Panc1 (cell line): ENCODE results near the gene FAM163B. TPM values are rescaled to one million over a fixed set of nuclear protein-coding genes. Genes with fewer than 3 reads are reported as not detected.

Experiments
- ATAC-seq: fragments of 200-7000 bp; cut with Tn5 transposase; 2 replicates; pipeline ENCODE4 v1.9.1; 2020; ENCODE audit warnings: mild to moderate bottlenecking, moderate library complexity
- BruUV-seq: library from RNA; stranded (reverse); fragments of 400-500 nt; replicated peaks from 2 replicates; lab custom pipeline; 2021; lab: Mats Ljungman, UMichigan
- CTCF ChIA-PET: fragments of 300-600 bp; sonication (Branson Sonifier 250); formaldehyde crosslinking; loops from one replicate; lab custom pipeline; 2022; ENCODE audit warnings: antibody characterized with exemption; lab: Charles Lee
- POLR2A ChIA-PET: fragments of 300-600 bp; sonication (Branson Sonifier 250); formaldehyde crosslinking; loops from one replicate; lab custom pipeline; 2022; ENCODE audit warnings: antibody characterized with exemption; lab: Charles Lee
- DNase-seq: peaks from one replicate; pipeline ENCODE4 v3.0.0-alpha.2; 2010; ENCODE audit warnings: low read depth, low spot score
- H3K27ac ChIP-seq: 2 replicates; pipeline ENCODE4 v1.5.1; 2011; ENCODE audit warnings: mild to moderate bottlenecking, low read length, inconsistent platforms
- H3K27me3 ChIP-seq: fragments of 200-500 bp; sonication (Bioruptor generic); 2 replicates; pipeline ENCODE4 v1.6.0; 2014; ENCODE audit warnings: low read length, inconsistent platforms; ENCODE audit not compliant: control insufficient read depth, insufficient read depth
- H3K36me3 ChIP-seq: fragments of 200-500 bp; sonication (Bioruptor generic); 2 replicates; pipeline ENCODE4 v1.5.1; 2014; ENCODE audit warnings: inconsistent platforms, mild to moderate bottlenecking, low read length, moderate library complexity; ENCODE audit not compliant: control insufficient read depth, insufficient read depth
- H3K4me1 ChIP-seq: 2 replicates; pipeline ENCODE4 v1.5.1; 2011; ENCODE audit warnings: inconsistent platforms, mild to moderate bottlenecking, low read length, moderate library complexity; ENCODE audit not compliant: control insufficient read depth, insufficient read depth
- H3K4me3 ChIP-seq, 2 experiments: 2 replicates each; pipeline ENCODE4 v1.5.1; 2011 to 2012; ENCODE audit warnings: low read depth in 2 of 2, low read length in 2 of 2, mild to moderate bottlenecking in 2 of 2, inconsistent platforms in 1 of 2, moderate library complexity in 1 of 2
- H3K9me3 ChIP-seq: fragments of 200-500 bp; sonication (Bioruptor generic); 2 replicates; pipeline ENCODE4 v1.5.1; 2014; ENCODE audit warnings: low read depth, mild to moderate bottlenecking, inconsistent platforms, low read length, moderate library complexity; ENCODE audit not compliant: control insufficient read depth, insufficient read depth
- CTCF ChIP-seq: fragments of 450-650 bp; IDR thresholded peaks from 2 replicates; pipeline ENCODE4 v1.5.1; 2017; ENCODE audit warnings: mild to moderate bottlenecking
- POLR2AphosphoS5 ChIP-seq: IDR thresholded peaks from 2 replicates; pipeline ENCODE4 v1.6.1; 2012; ENCODE audit warnings: mild to moderate bottlenecking, low read depth, low read length, moderate library complexity
- SIN3A ChIP-seq: IDR thresholded peaks from 2 replicates; pipeline ENCODE4 v1.6.1; 2012; ENCODE audit warnings: low read depth, mild to moderate bottlenecking, low read length, moderate library complexity, borderline replicate concordance; ENCODE audit not compliant: insufficient read depth
- TCF7L2 ChIP-seq: IDR thresholded peaks from 2 replicates; pipeline ENCODE4 v1.6.1; 2011; ENCODE audit warnings: mild to moderate bottlenecking, low read depth, low read length, inconsistent platforms
- in situ Hi-C: cut with HindIII; loops from 2 replicates; pipeline ENCODE4 v1.10.0; 2016; ENCODE audit warnings: low sequenced_read_pairs, low pct_unique_long_range_greater_than_20kb
- intact Hi-C: fragments of 100-400 bp; cut with micrococcal nuclease; formaldehyde crosslinking; loops from one replicate; pipeline ENCODE4 v1.10.0; 2022; ENCODE audit not compliant: unreplicated experiment
- total RNA-seq: library from RNA; stranded (reverse); gene quantifications from one replicate; pipeline ENCODE4 v1.2.1, GENCODE V29; 2021; ENCODE audit not compliant: unreplicated experiment
- TF ChIP-seq, protein P1 (sequence below), 2 experiments: IDR thresholded peaks; 2 replicates each; pipeline ENCODE4 v1.6.1; 2011 to 2012; ENCODE audit warnings: low read depth in 2 of 2, control low read depth in 1 of 2, low read length in 1 of 2, mild to moderate bottlenecking in 1 of 2, moderate library complexity in 1 of 2; ENCODE audit not compliant: insufficient read depth in 1 of 2

Gene FAM163B
- total RNA-seq, 1 experiment from 2014 or later, result not detected

DNA sequence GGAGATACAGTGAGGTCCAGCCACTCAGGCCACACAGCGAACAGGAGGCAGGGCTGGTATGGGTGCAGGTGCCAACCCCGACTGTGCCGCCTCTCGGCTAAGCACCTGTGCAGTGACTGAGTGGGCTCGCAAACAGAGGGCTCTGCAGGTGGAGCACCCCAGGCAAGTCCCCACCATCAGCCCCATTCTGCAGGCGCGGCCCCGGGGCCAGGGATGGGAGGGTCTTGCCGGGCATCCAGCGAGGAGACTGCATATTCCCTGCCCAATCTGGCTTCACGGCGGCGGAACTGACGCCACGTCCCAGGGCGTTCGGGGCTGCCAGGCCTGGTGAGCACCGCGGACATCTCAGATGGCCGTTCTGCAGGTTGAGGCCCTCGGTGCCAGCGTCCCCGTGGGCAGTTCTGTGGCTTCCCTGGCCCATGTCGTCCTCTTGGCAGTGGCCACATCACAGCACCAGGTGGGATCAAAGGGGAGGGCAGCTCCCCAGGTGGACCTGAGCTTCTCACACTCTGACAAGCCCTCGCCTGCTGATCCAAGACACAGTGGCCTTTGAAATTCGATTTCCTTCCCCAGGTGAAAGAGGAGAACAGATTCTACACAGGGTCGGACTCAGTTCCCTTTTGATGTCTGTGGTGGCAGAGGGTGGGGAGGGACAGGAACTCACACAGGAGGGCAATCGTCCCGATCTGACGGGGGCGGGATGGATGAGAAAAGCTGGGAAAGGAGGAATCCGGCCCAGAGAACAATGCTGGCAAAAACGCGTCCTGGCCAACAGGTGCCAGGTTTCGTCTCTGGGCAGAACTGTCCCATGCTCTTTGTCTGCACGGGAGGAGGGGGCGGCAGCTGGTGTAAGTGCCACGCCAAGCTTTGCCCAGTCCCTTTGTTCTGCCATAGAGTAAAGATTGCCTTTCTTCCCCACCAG, 45.8 kb upstream of the FAM163B start:
- Histone ChIP-seq H3K4me3 (no peak overlapping the region), H3K9me3 (no peaks in the 10 kb centered on the region), H3K27ac (no peak overlapping the region), H3K27me3 (no peaks in the 10 kb centered on the region; the same call in 1 of the 2 replicates), H3K36me3 (no peaks in the 10 kb centered on the region), H3K4me1 (no peaks in the 10 kb centered on the region)
- intact Hi-C loops (no loop called here), in situ Hi-C loops (no loop called here)
- TF ChIP-seq TCF7L2 (no peak), SIN3A (no peak), CTCF (no peak), POLR2AphosphoS5 (no peak)
- TF ChIP-seq, protein P1, sequence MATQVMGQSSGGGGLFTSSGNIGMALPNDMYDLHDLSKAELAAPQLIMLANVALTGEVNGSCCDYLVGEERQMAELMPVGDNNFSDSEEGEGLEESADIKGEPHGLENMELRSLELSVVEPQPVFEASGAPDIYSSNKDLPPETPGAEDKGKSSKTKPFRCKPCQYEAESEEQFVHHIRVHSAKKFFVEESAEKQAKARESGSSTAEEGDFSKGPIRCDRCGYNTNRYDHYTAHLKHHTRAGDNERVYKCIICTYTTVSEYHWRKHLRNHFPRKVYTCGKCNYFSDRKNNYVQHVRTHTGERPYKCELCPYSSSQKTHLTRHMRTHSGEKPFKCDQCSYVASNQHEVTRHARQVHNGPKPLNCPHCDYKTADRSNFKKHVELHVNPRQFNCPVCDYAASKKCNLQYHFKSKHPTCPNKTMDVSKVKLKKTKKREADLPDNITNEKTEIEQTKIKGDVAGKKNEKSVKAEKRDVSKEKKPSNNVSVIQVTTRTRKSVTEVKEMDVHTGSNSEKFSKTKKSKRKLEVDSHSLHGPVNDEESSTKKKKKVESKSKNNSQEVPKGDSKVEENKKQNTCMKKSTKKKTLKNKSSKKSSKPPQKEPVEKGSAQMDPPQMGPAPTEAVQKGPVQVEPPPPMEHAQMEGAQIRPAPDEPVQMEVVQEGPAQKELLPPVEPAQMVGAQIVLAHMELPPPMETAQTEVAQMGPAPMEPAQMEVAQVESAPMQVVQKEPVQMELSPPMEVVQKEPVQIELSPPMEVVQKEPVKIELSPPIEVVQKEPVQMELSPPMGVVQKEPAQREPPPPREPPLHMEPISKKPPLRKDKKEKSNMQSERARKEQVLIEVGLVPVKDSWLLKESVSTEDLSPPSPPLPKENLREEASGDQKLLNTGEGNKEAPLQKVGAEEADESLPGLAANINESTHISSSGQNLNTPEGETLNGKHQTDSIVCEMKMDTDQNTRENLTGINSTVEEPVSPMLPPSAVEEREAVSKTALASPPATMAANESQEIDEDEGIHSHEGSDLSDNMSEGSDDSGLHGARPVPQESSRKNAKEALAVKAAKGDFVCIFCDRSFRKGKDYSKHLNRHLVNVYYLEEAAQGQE (IDR thresholded peaks at IDR 0.05; ENCODE audit: insufficient read depth in 1 of 2, low read depth in 2 of 2, low read length in 1 of 2), result no peak
- CTCF ChIA-PET, result no interaction called here
- ATAC-seq (no peak), DNase-seq (no peak)
- POLR2A ChIA-PET, result no interaction called here
- BruUV-seq, result no TSS peak

GRCh38 chr9:133653638-133654037, 44.4 kb upstream of the FAM163B start:
- no peak for ATAC-seq
- no peaks in the 10 kb centered on the region; the same call in 1 of the 2 replicates for H3K27me3 ChIP-seq
- DNase-seq, result no peak
- no peak overlapping the region for H3K4me3 ChIP-seq
- no peaks in the 10 kb centered on the region for H3K4me1 ChIP-seq
- H3K36me3 ChIP-seq, result no peaks in the 10 kb centered on the region
- no peaks in the 10 kb centered on the region for H3K9me3 ChIP-seq
- no peak overlapping the region for H3K27ac ChIP-seq
- in situ Hi-C loops (no loop called here), intact Hi-C loops (no loop called here)
- ChIA-PET CTCF (no interaction called here), POLR2A (no interaction called here)
- TF ChIP-seq, protein P1 (IDR thresholded peaks at IDR 0.05; ENCODE audit: insufficient read depth in 1 of 2, low read depth in 2 of 2, low read length in 1 of 2), result no peak
- no peak for TF ChIP-seq CTCF
- no TSS peak for BruUV-seq
